Bronchial epithelial cell (primary cell): Measurements from ENCODE around the gene LY6G5B. TPM values are rescaled to one million over a fixed set of nuclear protein-coding genes. Genes with fewer than 3 reads are reported as not detected.

Experiments
- DNase-seq: peaks from one replicate; pipeline ENCODE4 v3.0.0-alpha.2; 2010; ENCODE audit warnings: low read depth
- FAIRE-seq: peaks from 2 replicates; lab custom pipeline; 2011; peaks lifted over from hg19 to GRCh38; lab: Jason Lieb, UNC
- H3K27me3 ChIP-seq: 2 replicates; pipeline ENCODE4 v1.5.1; 2011; ENCODE audit warnings: low read length; ENCODE audit not compliant: control insufficient read depth, insufficient read depth
- H3K36me3 ChIP-seq: 2 replicates; pipeline ENCODE4 v1.5.1; 2011; ENCODE audit warnings: low read length; ENCODE audit not compliant: control insufficient read depth, insufficient read depth
- H3K4me3 ChIP-seq: 2 replicates; pipeline ENCODE4 v1.5.1; 2011; ENCODE audit warnings: mild to moderate bottlenecking, low read depth, low read length, control low read depth
- total RNA-seq: library from RNA; depleted of rRNA; stranded (reverse); fragments of >200 nt; gene quantifications from 2 replicates; pipeline ENCODE4 v1.2.1, GENCODE V29; 2014
- TF ChIP-seq, protein P1 (sequence below): IDR thresholded peaks from 2 replicates; pipeline ENCODE4 v1.5.1; 2011; ENCODE audit warnings: mild to moderate bottlenecking, moderate library complexity, low read length, control low read depth, inconsistent platforms; ENCODE audit not compliant: insufficient read depth, severe bottlenecking

Gene LY6G5B
- total RNA-seq, 1 donor from 2014 or later = 1.1 TPM

DNA sequence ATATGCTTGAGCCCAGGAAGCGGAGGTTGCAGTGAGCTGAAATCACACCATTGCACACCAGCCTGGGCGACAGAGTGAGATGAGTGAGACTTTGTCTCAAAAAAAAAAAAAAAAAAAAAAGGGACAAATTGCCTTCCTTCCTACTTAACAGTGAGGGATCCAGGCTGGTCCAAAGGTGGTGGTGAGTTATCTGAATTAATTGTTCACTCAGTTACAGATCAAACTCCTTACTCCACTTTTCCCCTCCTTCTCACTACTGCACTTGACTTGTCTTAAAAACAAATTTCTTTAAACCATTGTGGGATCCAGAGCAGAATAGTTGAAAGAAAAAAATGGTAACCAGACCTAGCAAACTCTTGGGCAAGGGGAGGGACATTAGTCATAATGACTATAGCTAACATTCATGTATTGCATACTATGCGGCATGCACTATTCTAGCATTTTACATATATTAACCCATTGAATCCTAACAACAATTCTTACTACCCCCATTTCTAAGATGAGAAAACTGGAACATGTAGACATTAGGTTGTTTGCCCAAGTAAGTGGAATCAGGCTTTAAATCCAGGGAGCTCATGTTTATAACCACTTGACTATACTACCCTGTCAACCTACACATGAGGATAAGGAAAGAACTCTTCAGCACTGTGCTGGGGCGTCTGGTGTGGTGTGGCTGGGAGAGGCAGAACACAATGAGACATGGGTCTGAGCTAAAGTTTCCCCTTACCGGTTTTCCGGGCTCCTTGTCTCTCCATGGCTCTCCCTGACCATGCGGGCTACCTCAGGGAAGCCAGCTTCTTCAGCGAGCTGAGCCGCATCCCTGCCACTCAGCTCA, 6.4 kb upstream of the LY6G5B start:
- peak; percentile 64 for DNase-seq
- FAIRE-seq = no peak
- TF ChIP-seq, protein P1, sequence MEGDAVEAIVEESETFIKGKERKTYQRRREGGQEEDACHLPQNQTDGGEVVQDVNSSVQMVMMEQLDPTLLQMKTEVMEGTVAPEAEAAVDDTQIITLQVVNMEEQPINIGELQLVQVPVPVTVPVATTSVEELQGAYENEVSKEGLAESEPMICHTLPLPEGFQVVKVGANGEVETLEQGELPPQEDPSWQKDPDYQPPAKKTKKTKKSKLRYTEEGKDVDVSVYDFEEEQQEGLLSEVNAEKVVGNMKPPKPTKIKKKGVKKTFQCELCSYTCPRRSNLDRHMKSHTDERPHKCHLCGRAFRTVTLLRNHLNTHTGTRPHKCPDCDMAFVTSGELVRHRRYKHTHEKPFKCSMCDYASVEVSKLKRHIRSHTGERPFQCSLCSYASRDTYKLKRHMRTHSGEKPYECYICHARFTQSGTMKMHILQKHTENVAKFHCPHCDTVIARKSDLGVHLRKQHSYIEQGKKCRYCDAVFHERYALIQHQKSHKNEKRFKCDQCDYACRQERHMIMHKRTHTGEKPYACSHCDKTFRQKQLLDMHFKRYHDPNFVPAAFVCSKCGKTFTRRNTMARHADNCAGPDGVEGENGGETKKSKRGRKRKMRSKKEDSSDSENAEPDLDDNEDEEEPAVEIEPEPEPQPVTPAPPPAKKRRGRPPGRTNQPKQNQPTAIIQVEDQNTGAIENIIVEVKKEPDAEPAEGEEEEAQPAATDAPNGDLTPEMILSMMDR = no peak
- H3K36me3 ChIP-seq = peaks cover 6% of the 10 kb centered on the region
- H3K4me3 ChIP-seq = no peak overlapping the region
- H3K27me3 ChIP-seq = no peaks in the 10 kb centered on the region

GRCh38 chr6:31663961-31664789, 5.6 kb upstream of the LY6G5B start:
- no peak for FAIRE-seq
- Histone ChIP-seq H3K4me3 (peak overlapping the region; percentile 85), H3K27me3 (no peaks in the 10 kb centered on the region), H3K36me3 (peaks cover 13% of the 10 kb centered on the region)
- DNase-seq = peak; percentile 74
- TF ChIP-seq, protein P1 = no peak

- FAIRE-seq = no peak
- Histone ChIP-seq H3K27me3 (no peaks in the 10 kb centered on the region), H3K36me3 (peaks cover 19% of the 10 kb centered on the region), H3K4me3 (peak within 1 kb of the TSS; percentile 85)
- peak; percentile 94 for DNase-seq
- TF ChIP-seq, protein P1 = no peak
Observed at GRCh38 chr6:31664790-31665500, 4.8 kb upstream of the LY6G5B start, which contains the start of gene GPANK1. Gene GPANK1, minus strand, starts transcription at chr6:31664997. Its CDS starts 519 bp downstream, at chr6:31664478.

DNA sequence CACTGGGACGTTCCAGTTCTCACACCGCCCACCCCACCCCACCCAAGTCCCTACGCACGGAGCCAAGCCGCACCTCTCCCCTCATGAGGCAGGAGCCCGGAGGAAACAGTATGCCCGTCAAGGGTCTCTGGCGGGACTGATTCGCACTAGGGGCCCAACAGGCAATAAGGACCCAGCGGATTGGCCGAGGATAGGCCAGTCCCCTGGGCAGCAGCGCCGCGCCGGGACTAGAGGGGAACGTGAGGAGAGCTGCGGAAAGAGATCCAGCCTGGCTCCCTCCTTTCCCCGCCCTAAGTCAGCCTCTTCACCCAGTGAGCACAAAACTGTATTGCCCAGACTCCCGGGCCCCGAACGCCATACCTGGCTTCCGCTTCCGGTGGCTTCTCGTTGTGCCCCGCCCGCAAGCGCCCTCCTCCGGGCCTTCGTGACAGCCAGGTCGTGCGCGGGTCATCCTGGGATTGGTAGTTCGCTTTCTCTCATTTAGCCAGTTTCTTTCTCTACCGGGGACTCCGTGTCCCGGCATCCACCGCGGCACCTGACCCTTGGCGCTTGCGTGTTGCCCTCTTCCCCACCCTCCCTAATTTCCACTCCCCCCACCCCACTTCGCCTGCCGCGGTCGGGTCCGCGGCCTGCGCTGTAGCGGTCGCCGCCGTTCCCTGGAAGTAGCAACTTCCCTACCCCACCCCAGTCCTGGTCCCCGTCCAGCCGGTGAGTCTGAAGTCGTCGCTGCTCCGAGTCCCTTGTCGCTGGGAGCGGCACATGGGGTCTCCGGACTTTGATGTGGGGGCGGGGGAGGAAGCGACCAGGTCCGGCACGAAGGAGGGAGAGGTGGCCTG, 4.1 kb upstream of the LY6G5B start, which contains the start of gene CSNK2B:
Gene CSNK2B, plus strand, starts transcription at position 580 of the 836 bp plus-strand sequence. CDS start 752 bp downstream, outside the sequence.
- H3K36me3 ChIP-seq = peaks cover 19% of the 10 kb centered on the region
- TF ChIP-seq, protein P1 = no peak
- no peak for FAIRE-seq
- H3K27me3 ChIP-seq = no peaks in the 10 kb centered on the region
- peak within 1 kb of the TSS; percentile 85 for H3K4me3 ChIP-seq
- DNase-seq = peak; percentile 94
